ENCODE measurements around the gene MLF1.

MLF1 gene

DNA sequence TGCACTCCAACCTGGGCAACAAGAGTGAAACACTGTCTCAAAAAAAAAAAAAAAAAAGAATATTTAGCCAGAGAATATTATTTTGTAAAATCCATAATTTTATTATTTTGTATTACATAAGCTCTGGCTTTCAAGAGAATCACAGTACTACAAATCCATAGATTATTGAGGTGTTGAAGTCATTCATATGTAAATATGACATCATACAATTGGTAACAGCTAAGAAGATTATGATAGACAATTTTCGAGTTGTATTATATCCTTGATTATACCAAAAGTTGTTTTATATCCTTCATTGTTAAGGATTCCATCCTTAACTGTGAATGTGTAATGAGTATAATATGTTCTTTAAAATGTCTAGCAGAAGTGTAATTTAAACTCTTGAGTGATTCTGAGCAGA lies 3.7 kb downstream of the MLF1 start:
- no peak for DNase-seq

- no peak for DNase-seq
Measured at GRCh38 chr3:158590223-158590622, 19.2 kb downstream of the MLF1 start.

GRCh38 chr3:158600787-158601186 lies 29.8 kb downstream of the MLF1 start:
- DNase-seq: no peak

DNA sequence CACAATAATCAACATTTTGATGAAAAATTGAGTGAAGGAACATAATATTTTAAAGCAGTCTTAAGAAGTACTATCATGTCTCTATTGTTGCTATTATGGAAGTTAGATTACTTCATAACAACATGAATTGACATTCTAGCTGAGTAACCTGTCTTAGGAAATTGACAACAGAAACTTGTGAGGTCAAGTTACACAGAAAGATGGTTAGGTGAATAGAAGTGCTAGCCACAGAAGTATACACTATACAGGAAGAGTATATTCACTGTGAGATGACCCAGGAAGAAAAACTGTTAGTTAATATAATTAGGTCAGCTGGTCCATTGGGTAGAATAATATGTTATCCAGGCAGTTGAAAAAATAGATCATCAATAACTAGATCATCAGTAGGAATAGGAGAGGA lies 31.2 kb downstream of the MLF1 start:
- DNase-seq: no peak

DNA sequence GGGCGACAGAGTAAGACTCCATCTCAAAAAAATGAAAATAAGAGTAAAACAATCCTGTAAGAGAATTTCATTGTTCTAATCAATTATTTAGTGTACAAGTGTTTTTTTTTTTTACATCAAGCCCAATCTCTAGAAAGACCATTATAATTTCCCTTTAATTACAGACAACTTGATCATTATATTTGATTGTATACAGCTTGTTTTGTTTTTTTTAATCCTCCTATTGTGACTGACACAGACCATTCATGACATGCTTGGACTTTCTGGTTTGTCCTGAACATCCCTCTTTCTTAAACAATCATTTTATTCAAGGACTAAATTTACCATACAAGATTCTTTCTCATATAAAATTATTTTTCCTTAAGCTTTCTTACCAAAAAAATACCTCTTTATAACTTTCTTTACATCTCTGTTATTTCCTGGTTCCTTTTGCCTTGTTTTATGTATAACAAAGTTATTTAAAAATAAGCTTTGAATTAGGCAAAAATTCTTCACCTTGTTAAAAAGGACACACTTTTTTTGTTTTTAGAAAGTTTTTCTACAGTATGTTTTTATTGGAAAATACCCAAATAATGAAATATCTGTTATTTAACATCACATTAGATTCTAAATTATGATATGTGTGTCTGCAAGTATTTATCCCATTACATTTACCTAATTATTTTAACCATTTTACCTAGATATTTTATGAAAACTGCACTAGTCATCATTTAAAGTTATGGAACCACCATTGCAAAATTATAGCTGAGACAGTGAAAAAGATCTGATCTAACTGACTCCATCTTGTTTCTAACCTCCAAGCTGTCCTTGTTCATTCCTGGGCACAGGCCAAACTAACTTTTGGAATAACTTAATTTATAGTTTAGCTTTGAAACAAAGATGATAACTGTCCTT lies 47.2 kb downstream of the MLF1 start:
- no peak for DNase-seq

GRCh38 chr3:158625881-158626280 lies 54.9 kb downstream of the MLF1 start:
- no peak for DNase-seq

GRCh38 chr3:158631981-158632380 lies 61.0 kb downstream of the MLF1 start:
- no peak for DNase-seq

GRCh38 chr3:158640646-158641045 lies 69.7 kb downstream of the MLF1 start:
- DNase-seq: no peak

DNA sequence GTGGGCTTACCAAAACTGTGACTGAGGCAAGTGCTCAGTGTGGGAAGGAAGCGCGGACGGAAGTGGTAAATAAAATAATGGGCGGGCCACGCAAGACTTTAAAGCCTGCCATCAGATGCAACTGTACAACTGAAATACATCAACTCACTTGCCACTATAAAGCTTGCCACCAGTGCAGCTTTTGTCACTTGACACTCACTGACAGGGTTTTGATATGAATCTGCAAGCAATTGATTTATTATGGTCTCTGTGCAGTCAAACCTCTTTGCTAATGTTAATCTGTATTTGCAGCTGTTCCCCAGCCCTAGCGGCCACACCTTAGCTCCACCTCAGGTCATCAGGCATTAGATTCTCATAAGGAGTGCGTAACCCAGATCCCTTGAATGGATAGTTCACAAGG lies 71.0 kb downstream of the MLF1 start:
- no peak for DNase-seq

DNA sequence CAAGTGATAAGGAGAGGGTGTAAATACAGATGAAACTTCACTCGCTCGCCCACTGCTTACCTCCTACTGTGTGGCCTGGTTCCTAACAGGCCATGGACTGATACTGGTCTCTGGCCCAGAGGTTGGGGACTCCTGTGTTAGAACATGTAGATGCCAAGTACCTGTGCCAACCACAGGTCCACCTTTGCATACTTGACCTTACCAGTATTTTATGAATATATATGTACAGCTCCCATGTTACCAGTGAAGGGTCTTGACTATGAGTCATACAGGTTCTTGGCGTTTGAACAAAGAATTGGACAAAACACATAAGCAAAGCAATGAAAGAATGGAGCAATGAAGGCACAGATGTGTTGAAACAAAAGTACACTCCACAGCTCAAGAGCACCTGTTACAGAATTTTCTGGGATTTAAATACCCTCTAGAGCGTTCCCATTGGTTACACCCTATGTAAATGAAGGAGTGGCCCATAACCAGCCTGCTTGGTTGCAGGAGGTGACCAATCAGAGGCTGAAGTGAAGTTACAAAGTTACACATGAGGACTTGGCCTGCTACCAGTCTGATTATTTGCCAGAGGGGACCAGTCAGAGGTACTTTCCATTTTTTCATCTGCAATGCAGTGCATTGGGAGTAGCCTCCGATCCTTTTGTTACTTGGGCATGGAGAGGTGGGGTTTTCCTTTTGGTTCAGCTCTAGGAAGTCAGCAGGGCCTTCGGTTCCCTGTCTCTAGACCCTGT lies 71.6 kb downstream of the MLF1 start:
- DNase-seq: no peak

- peak; percentile 95 for DNase-seq
Measured at GRCh38 chr3:158644345-158644908, 73.4 kb downstream of the MLF1 start, which contains the start of gene GFM1. Gene GFM1, plus strand, starts transcription at chr3:158644527. Its CDS starts 108 bp downstream, at chr3:158644635.

DNA sequence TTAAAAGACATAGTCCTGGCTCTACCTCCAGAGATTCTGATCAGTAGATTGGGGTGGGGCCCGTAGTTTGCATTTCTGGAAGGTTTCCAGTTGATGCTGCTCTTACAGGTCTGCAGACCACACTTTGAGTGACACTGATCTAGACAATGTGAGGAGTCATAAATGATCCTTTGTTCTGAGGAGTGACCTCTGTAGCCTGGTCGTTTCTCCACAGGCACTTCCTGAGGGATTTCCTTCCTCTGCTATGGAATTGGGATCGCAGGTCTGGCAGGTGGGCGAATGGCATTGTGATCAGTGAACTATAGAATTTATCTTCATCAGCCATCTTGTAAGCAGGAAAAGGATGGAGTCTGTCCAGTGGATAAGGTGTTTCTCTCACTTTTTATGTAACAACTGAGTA lies 78.8 kb downstream of the MLF1 start:
- no peak for DNase-seq

DNA sequence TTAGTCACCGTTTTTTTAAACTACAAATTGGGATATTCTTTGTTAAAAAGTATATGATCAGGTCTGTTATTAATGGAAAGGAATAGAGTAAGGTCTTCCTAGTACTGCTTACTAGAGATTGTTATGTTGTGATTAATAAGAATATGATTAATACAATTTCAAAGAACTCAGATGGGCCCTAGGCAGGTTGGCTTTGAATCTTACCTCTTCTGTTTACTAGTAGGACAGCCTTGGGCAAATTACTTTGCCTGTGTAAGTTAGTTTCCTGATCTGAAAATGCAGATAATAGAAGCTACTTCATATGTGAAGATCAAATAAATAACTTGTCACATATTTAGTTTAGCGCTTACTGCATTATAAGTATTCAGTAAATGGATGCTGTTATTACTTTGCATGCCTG lies 80.2 kb downstream of the MLF1 start:
- no peak for DNase-seq

DNA sequence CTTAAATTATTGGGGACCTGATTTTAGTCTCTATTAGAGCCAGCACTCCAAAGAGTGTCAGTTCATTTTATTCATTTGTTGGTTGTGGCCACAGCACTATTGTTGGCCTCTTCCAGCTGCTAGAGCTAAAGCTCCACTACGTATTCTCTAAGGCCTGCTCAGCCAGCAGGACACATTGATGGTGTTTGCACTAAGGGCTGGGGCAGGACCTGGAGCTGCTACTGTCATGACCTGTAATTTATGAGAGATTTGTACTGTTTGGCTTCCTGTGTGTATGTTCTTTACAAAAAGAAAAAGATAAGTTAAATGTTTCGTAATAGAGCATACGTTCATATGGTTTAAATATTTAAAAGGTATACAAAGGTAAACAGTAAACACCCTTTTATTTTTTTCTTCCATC lies 81.5 kb downstream of the MLF1 start:
- DNase-seq: no peak

Data from fibroblast of skin of scalp (primary cell).